Activated CD4-positive, alpha-beta T cell treated with anti-CD3 and anti-CD28 coated beads for 36 hours (primary cell): ENCODE data around the gene SPRR1B. TPM values are rescaled to one million over a fixed set of nuclear protein-coding genes. Genes with fewer than 3 reads are reported as not detected.

Experiments used
- total RNA-seq, 2 experiments: library from RNA; stranded (reverse); gene quantifications; one replicate each; pipeline ENCODE4 v1.2.3, GENCODE V29; 2021

SPRR1B gene
- total RNA-seq, 2 experiments from 2014 or later, result not detected

Other genes with a start within 250 kb of the SPRR1B start
- not detected for gene LCE1E, start 244.9 kb upstream of the SPRR1B start, total RNA-seq
- not detected for gene LCE1D, start 234.5 kb upstream of the SPRR1B start, total RNA-seq
- gene LCE1C, start 224.6 kb upstream of the SPRR1B start, total RNA-seq, result not detected
- not detected for gene LCE1B, start 219.2 kb upstream of the SPRR1B start, total RNA-seq
- gene LCE1A, start 203.7 kb upstream of the SPRR1B start, total RNA-seq, result not detected
- gene LCE6A, start 188.3 kb upstream of the SPRR1B start, total RNA-seq, result not detected
- gene LCE7A, start 171.2 kb upstream of the SPRR1B start, total RNA-seq, result not detected
- not detected for gene SMCP, start 152.9 kb upstream of the SPRR1B start, total RNA-seq
- under 1 TPM in 1 of 2 experiments, not detected in 1; 0.07 TPM for gene IVL, start 122.7 kb upstream of the SPRR1B start, total RNA-seq
- not detected for gene SPRR5, start 84.0 kb upstream of the SPRR1B start, total RNA-seq
- not detected for gene SPRR4, start 60.6 kb upstream of the SPRR1B start, total RNA-seq
- not detected for gene SPRR1A, start 47.1 kb upstream of the SPRR1B start, total RNA-seq
- gene SPRR3, start 29.5 kb upstream of the SPRR1B start, total RNA-seq, result not detected
- not detected for gene SPRR2D, start 9.9 kb downstream of the SPRR1B start, total RNA-seq
- gene SPRR2A, start 26.3 kb downstream of the SPRR1B start, total RNA-seq, result not detected
- gene SPRR2B, start 40.4 kb downstream of the SPRR1B start, total RNA-seq, result not detected
- not detected for gene SPRR2E, start 63.3 kb downstream of the SPRR1B start, total RNA-seq
- not detected for gene SPRR2F, start 82.3 kb downstream of the SPRR1B start, total RNA-seq
- gene SPRR2G, start 119.7 kb downstream of the SPRR1B start, total RNA-seq, result not detected
- not detected for gene LELP1, start 172.2 kb downstream of the SPRR1B start, total RNA-seq
- gene PRR9, start 186.4 kb downstream of the SPRR1B start, total RNA-seq, result not detected
- gene LORICRIN, start 228.5 kb downstream of the SPRR1B start, total RNA-seq, result not detected